ENCODE measurements around the gene SP3. TPM values are rescaled to one million over a fixed set of nuclear protein-coding genes. Genes with fewer than 3 reads are reported as not detected.
A peak's percentile ranks its signal among the peaks of the same experiment; 100 is the strongest.

The SP3 gene
- total RNA-seq, 3 donors from 2014 or later: 104 to 174 (median 134) TPM

- Histone ChIP-seq H3K4me1 (peaks cover 0 to 3% of the 10 kb centered on the region in 2 donors), H3K27ac (no peak overlapping the region), H3K36me3 (no peaks in the 10 kb centered on the region), H3K27me3 (no peaks in the 10 kb centered on the region), H3K4me3 (no peak overlapping the region), H3K9me3 (no peaks in the 10 kb centered on the region)
- DNase-seq (ENCODE audit: low spot score in 2 of 2): no peak
- intact Hi-C loops (cut with DNase I; ENCODE audit: low total_unique reads): no loop called here
- TF ChIP-seq POLR2AphosphoS5 (IDR thresholded peaks at IDR 0.05) (no peak), POLR2A (IDR thresholded peaks at IDR 0.05) (no peak), CTCF (IDR thresholded peaks at IDR 0.05) (no peak)
These were observed 37.5 kb upstream of the SP3 start for GRCh38 chr2:174002679-174003078.

- H3K9me3 ChIP-seq: no peaks in the 10 kb centered on the region
- peaks cover 0 to 4% of the 10 kb centered on the region in 2 donors for H3K4me1 ChIP-seq
- no peaks in the 10 kb centered on the region for H3K27me3 ChIP-seq
- no peak for DNase-seq (ENCODE audit: low spot score in 2 of 2)
- intact Hi-C loops (cut with DNase I; ENCODE audit: low total_unique reads): no loop called here
- H3K36me3 ChIP-seq: no peaks in the 10 kb centered on the region
- TF ChIP-seq CTCF (IDR thresholded peaks at IDR 0.05): no peak
- TF ChIP-seq POLR2AphosphoS5 (IDR thresholded peaks at IDR 0.05): no peak
- no peak for TF ChIP-seq POLR2A (IDR thresholded peaks at IDR 0.05)
- no peak overlapping the region for H3K4me3 ChIP-seq
- no peak overlapping the region for H3K27ac ChIP-seq
These were observed 35.9 kb upstream of the SP3 start for GRCh38 chr2:174001107-174001506.

- H3K9me3 ChIP-seq: no peaks in the 10 kb centered on the region
- peaks cover 0 to 4% of the 10 kb centered on the region in 2 donors for H3K4me1 ChIP-seq
- H3K27me3 ChIP-seq: no peaks in the 10 kb centered on the region
- intact Hi-C loops (cut with DNase I; ENCODE audit: low total_unique reads): no loop called here
- no peak overlapping the region for H3K4me3 ChIP-seq
- peak overlapping the region in 1 of 2 donors; percentile 44 for H3K27ac ChIP-seq
- no peaks in the 10 kb centered on the region for H3K36me3 ChIP-seq
- no peak for DNase-seq (ENCODE audit: low spot score in 2 of 2)
- TF ChIP-seq POLR2A (IDR thresholded peaks at IDR 0.05): no peak
- no peak for TF ChIP-seq CTCF (IDR thresholded peaks at IDR 0.05)
- TF ChIP-seq POLR2AphosphoS5 (IDR thresholded peaks at IDR 0.05): no peak
These were observed 34.6 kb upstream of the SP3 start for GRCh38 chr2:173999724-174000123.

GRCh38 chr2:173999272-173999671, 34.1 kb upstream of the SP3 start:
- Histone ChIP-seq H3K27me3 (no peaks in the 10 kb centered on the region), H3K27ac (peak overlapping the region; percentile 44 to 56), H3K4me3 (no peak overlapping the region), H3K36me3 (no peaks in the 10 kb centered on the region), H3K9me3 (no peaks in the 10 kb centered on the region), H3K4me1 (peaks cover 0 to 4% of the 10 kb centered on the region in 2 donors)
- intact Hi-C loops (cut with DNase I; ENCODE audit: low total_unique reads): no loop called here
- TF ChIP-seq POLR2AphosphoS5 (IDR thresholded peaks at IDR 0.05) (no peak), POLR2A (IDR thresholded peaks at IDR 0.05) (no peak), CTCF (IDR thresholded peaks at IDR 0.05) (no peak)
- DNase-seq (ENCODE audit: low spot score in 2 of 2): no peak

GRCh38 chr2:173998386-173998785, 33.2 kb upstream of the SP3 start:
- no peak for TF ChIP-seq POLR2AphosphoS5 (IDR thresholded peaks at IDR 0.05)
- TF ChIP-seq POLR2A (IDR thresholded peaks at IDR 0.05): no peak
- no peak for TF ChIP-seq CTCF (IDR thresholded peaks at IDR 0.05)
- Histone ChIP-seq H3K36me3 (no peaks in the 10 kb centered on the region), H3K4me1 (peaks cover 0 to 4% of the 10 kb centered on the region in 2 donors), H3K4me3 (no peak overlapping the region), H3K9me3 (no peaks in the 10 kb centered on the region), H3K27ac (peak overlapping the region; percentile 62 to 76), H3K27me3 (no peaks in the 10 kb centered on the region)
- intact Hi-C loops (cut with DNase I; ENCODE audit: low total_unique reads): no loop called here
- DNase-seq (ENCODE audit: low spot score in 2 of 2): no peak
